Effector CD8-positive, alpha-beta T cell (primary cell): Measurements from ENCODE around the gene WIPF2.

Experiments
- DNase-seq: peaks from one replicate; lab custom pipeline; 2025; lab: John Stamatoyannopoulos, UW
- total RNA-seq, 4 experiments: gene quantifications; one replicate each; lab custom pipeline; 2026; lab: John Stamatoyannopoulos, UW

Gene WIPF2, protein sequence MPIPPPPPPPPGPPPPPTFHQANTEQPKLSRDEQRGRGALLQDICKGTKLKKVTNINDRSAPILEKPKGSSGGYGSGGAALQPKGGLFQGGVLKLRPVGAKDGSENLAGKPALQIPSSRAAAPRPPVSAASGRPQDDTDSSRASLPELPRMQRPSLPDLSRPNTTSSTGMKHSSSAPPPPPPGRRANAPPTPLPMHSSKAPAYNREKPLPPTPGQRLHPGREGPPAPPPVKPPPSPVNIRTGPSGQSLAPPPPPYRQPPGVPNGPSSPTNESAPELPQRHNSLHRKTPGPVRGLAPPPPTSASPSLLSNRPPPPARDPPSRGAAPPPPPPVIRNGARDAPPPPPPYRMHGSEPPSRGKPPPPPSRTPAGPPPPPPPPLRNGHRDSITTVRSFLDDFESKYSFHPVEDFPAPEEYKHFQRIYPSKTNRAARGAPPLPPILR
- 49.4 to 84.2 (median 81.7) reads per million in 4 experiments for total RNA-seq

DNA sequence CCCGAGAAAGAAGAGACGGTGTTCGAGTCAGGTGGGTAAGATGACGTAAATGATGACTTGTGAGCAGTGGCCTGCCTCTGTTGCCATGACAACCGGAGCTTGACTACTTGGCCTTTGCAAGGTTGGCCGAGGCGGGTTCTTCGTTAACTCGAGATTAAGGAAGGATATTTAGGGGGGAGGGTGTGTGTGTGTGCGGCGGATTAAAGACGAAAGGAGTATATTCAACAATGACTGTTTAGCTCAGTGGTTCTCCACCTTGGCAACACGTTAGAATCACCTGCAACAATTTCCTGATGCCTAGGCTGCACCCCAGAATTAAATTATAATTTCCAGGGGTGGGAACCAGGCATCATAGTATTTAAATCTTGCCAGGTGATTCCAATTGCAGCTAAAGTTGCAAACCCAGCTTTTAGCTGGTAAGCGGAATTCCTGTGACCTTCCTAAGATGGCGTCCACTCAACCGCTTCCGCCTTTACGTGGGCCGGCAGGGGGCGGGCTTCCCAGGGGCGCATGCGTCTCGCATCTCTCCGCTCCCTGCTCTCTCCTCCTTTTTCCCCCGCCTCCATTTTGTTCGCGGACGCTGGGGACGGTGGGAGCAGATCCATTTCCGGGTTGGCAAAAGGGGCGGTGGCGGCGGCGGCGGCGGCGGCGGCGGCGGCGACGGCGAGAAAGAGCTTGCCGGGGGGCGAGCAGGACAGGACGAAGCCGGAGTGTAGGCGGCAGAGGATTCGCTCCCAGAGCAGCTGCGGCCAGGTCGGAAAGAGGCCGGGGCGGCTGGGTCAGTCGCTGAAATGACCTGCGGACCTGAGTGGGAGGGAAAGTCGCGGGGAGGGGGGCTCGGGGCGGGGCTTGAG is at the start of gene WIPF2:
Gene WIPF2, plus strand, starts transcription at position 565 of the 854 bp plus-strand sequence. CDS start 37,156 bp downstream, outside the sequence.
- DNase-seq = peak; percentile 94

DNA sequence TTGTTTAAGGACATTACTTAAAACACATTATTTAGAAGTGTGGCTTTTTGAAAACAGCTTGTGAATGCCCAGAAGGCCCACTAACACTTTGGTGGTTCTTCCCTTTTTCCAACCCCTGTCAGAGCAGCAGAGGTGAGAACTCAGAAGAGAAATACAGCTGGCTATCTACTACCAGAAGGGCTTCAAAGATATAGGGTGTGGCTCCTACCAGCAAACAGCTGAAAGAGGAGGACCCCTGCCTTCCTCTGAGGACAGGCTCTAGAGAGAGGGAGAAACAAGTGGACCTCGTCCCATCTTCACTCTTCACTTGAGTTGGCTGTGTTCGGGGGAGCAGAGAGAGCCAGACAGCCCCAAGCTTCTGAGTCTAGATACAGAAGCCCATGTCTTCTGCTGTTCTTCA is 48.8 kb upstream of the WIPF2 start:
- DNase-seq = no peak

- no peak for DNase-seq
These were observed 47.4 kb upstream of the WIPF2 start for GRCh38 chr17:40171750-40172149.

DNA sequence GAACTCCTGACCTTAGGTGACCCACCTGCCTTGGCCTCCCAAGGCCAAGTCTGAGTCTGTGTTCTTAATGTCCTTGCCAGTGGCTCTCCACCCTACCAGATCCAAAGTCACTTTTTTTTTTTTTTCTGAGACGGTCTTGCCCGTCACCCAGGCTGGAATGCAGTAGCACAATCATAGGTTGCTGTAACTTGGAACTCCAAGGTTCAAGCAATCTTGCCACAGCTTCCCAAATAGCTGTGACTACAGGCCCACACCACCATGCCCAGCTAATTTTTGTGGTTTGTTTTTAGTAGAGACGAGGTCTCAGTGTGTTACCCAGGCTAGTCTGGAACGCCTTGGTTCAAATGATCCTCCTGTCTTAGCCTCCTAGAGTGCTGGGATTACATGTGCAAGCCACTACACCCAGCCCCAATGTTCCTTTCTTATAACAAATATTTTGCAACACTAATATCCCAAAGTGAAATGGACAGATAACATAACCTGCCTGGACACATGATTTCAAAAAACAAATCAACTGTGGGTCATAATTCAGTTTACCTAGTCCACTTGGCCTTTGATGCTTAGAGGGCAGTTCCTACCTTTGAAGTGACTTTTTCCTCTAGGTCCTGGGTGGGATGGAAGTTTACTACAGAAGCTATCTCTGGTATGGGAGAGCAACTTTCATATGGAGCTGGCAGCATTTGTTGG is 45.9 kb upstream of the WIPF2 start:
- no peak for DNase-seq

DNA sequence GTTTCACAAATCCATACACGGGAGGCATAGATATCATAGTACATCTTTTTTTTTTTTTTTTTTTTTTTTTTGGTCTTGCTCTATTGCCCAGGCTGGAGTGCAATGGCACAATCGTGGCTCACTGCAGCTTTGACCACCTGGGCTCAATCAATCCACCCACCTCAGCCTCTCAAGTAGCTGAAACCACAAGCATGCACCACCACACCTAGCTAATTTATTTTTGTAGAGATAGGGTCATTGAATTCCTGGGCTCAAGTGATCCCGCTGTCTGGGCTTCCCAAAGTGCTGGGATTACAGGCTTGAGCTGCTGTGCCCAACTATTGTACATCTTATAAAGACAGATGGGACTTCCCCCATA is 45.3 kb upstream of the WIPF2 start:
- no peak for DNase-seq

- DNase-seq = no peak
These were observed 44.6 kb upstream of the WIPF2 start for GRCh38 chr17:40174514-40174913.

- DNase-seq = no peak
These were observed 43.0 kb upstream of the WIPF2 start for GRCh38 chr17:40175928-40176753.

DNA sequence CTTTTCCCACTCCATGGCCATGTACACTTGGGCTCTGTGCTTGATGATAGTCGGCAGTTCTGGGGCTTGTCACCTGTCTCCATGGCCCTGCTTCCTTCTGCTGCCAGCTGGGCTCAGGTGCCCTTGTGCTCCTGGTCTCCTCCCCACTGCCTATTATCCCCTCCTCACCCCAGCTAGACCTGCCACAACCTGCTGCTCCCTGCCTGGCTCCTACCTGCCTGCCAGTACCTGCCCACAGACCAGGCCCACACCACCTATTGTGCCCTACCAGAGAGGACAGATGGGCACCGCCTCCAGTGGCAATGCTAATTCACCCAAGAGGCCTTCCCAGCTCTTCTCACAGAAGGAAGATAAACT is 42.4 kb upstream of the WIPF2 start:
- DNase-seq = no peak

DNA sequence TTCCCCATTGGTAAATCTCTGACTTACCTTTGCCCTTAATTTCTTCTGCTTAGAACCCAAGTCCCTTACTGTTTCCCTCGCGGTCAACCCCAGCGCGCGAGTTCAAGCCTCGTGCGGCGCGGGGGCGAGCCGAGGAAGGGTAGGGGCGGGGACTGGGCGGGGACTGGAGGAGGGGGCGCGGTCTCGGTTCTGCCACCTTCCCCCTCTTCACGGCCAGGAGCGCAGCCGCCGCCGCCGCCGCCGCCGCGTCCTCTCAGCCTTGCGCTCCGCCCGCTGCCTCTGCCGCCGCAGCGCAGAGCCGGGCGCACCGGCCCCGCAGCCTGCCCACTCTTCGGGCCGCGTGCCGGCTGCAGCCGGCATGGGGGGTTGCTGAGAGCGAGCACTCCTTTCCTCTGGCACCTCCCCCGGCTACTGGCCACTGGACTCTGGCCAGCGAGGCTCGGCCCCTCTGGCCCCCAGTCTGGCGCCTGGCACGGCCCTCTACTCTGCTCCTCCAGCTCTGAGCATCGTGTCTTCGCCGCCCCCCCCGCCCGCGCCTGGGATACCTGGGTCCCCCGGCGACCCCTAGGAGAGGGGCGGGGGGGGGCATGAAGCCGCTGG is 41.7 kb upstream of the WIPF2 start, which contains the start of gene RAPGEFL1:
Gene RAPGEFL1, plus strand, starts transcription at position 196 of the 600 bp plus-strand sequence. Its CDS starts 392 bp downstream, at position 588.
- peak; percentile 67 for DNase-seq

DNA sequence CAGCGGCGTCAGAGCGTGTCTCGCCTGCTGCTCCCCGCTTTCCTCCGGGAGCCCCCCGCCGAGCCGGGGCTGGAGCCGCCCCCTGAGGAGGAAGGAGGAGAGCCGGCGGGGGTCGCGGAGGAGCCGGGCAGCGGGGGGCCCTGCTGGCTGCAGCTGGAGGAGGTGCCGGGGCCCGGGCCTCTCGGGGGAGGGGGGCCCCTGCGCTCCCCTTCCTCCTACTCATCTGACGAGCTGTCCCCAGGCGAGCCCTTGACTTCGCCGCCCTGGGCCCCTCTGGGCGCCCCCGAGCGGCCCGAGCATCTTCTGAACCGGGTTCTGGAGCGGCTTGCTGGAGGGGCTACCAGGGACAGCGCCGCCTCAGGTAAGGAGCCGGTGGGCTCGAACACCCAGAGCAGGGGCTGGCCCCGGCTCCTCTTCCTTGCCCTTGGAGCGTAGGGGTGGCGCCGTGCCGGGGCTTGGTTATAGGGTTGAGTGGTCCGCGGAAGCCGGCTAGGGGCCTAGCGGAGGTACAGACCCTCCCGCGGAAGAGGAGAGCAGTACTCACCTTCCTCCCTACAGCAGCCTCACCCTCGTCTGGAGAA is 41.0 kb upstream of the WIPF2 start:
- DNase-seq = no peak

- DNase-seq = no peak
These were observed 40.4 kb upstream of the WIPF2 start for GRCh38 chr17:40178660-40179059.

DNA sequence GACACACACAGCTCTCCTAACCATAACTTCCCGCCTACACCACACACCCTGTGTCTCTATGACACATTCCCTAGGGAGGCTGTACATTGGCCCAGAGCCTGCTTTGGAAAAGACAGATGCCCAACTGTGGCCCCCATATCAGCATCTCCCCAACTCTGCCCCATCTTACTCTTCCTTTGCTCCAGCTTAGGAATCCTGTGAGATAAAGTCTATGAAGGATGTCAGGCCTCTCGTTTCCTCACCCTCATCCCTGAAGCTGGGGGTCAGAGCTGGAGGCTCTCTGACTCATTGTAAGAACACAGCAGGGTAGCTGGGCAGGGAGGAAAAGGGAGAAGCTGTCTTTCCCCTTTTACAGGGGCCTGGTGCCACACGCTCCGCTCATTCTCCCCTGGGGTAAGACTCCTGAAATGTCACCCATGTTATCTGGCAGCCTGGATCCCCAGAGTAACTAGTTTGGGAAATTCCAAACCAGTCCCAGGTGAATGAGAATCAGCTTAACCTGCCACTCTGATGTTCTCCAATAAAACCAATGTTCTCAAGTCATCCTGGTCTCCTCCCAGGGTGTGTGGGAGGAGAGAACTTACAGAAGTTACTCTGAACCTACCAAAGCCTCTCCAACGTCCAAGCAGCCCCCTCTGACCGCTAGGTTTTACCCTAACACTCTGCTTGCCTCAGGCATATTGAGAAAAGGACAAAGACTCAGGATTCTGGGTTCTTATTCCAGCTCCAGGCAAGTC is 39.0 kb upstream of the WIPF2 start:
- DNase-seq = no peak

DNA sequence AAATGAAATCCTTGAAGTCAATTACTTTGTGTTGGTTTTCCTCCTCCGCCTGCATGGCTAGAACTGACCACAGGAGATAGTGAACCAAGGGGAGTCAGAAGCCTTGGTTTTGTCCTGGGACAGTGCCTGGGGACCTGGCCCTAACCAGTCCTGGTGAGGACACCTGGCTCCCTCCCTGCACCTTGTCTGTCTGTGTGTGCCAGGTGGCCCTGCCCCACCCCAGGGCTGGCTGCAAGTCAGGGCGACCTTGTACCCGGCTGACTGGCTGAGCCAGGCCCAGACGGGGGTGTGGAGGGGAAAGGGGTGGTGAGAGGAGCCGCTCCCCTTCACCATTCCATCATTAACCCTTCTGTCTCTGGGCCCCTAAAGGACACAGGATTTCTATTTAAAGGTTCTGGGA is 38.4 kb upstream of the WIPF2 start:
- no peak for DNase-seq

- DNase-seq = no peak
These were observed 37.9 kb upstream of the WIPF2 start for GRCh38 chr17:40181205-40181604.

DNA sequence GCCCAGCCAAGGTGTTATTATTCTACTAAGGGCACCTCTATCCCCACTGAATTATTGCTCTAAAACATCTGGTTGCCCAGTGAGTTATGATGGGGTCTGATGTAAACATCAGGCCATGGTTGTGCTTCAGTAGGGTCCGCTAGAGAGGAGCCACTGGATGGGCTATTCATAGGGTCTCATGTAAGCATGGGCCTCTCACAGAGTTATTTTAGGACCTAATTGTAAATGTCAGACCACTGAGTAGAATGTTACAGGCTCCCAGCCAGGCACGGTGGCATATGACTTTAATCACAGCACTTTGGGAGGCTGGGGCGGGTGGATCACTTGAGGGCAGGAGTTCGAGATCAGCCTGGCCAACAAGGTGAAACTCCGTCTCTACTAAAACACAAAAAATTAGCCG is 36.5 kb upstream of the WIPF2 start:
- no peak for DNase-seq

- DNase-seq = no peak
These were observed 31.9 kb upstream of the WIPF2 start for GRCh38 chr17:40187238-40187637.

DNA sequence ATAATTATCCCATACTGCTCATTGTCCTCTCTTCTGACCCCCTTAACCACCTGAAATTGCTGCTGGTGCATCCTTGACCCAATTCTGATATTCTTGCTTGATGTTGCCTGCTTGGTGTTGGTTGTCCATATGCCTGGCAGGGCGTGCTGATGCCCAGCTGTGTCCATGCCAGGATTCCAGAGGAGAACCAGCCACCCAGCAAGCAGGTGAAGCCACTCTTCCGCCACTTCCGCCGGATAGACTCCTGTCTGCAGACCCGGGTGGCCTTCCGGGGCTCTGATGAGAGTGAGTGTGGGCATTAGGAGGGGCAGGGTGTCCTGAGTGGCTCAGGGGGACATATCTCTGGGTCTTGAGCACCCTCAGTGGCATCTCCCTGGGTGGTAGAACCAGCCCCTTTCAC is 30.4 kb upstream of the WIPF2 start:
- DNase-seq = no peak

- DNase-seq = peak; percentile 24
These were observed 28.7 kb upstream of the WIPF2 start for GRCh38 chr17:40190197-40191021.
